ENCODE data around the gene ATR. TPM values are rescaled to one million over a fixed set of nuclear protein-coding genes. Genes with fewer than 3 reads are reported as not detected.

Gene ATR
- total and polyA plus RNA-seq, 8 donors = 8.2 to 16.6 (median 11.3) TPM

DNA sequence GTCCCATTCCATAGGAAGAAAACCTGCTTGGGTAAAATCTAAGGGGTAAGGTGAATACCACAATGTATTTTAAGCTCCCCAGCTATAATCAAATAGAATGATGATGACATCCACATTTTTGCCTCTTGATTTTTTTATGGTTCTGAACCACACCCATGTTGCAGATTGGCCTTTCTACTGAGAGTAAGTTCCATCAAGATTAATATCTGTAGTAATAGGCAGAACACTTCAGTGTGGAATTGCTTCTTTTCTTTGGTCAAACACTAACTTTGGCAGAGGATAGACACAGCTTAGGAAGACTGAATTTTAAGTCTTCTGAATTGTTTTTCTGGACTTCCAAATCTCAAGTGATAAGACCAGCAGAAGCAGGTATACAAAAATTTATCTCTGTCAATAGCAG lies 44.7 kb upstream of the ATR start:
- Histone ChIP-seq H3K9me3 (no peaks in the 10 kb centered on the region), H3K27ac (no peak overlapping the region), H3K4me1 (peaks cover 0 to 7% (median 0%) of the 10 kb centered on the region in 3 donors), H3K4me3 (no peak overlapping the region), H3K36me3 (no peaks in the 10 kb centered on the region), H3K27me3 (no peaks in the 10 kb centered on the region)
- DNase-seq = no peak
- TF ChIP-seq, protein P1, sequence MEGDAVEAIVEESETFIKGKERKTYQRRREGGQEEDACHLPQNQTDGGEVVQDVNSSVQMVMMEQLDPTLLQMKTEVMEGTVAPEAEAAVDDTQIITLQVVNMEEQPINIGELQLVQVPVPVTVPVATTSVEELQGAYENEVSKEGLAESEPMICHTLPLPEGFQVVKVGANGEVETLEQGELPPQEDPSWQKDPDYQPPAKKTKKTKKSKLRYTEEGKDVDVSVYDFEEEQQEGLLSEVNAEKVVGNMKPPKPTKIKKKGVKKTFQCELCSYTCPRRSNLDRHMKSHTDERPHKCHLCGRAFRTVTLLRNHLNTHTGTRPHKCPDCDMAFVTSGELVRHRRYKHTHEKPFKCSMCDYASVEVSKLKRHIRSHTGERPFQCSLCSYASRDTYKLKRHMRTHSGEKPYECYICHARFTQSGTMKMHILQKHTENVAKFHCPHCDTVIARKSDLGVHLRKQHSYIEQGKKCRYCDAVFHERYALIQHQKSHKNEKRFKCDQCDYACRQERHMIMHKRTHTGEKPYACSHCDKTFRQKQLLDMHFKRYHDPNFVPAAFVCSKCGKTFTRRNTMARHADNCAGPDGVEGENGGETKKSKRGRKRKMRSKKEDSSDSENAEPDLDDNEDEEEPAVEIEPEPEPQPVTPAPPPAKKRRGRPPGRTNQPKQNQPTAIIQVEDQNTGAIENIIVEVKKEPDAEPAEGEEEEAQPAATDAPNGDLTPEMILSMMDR (IDR thresholded peaks at IDR 0.05) = no peak
- intact Hi-C loops (cut with DNase I) = no loop called here
- FAIRE-seq = no peak
- ATAC-seq = no peak

DNA sequence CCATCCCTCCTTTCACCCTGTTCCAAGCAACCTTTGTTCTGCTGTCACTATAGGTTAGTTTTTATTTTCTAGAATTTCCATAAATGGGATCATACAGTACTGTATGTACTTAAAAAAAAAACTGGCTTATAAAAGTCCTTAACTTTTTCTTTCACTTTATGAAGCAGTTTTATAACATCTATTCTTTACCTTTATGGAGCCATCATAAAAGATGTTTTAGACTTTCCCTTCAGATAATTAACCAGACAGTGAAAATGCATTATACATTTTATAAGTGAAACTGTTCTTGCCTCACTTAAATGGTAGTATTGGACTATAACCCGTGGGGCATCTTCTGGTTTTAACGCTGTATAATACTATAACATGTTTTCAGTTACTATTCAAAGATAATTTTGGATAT lies 43.9 kb upstream of the ATR start:
- ATAC-seq = no peak
- H3K27me3 ChIP-seq = no peaks in the 10 kb centered on the region
- no peaks in the 10 kb centered on the region for H3K9me3 ChIP-seq
- DNase-seq = no peak
- H3K27ac ChIP-seq = no peak overlapping the region
- no peak overlapping the region for H3K4me3 ChIP-seq
- peaks cover 0 to 7% (median 0%) of the 10 kb centered on the region in 3 donors for H3K4me1 ChIP-seq
- intact Hi-C loops (cut with DNase I) = no loop called here
- H3K36me3 ChIP-seq = no peaks in the 10 kb centered on the region
- FAIRE-seq = peak; percentile 95
- 85 to 88% methylated on average over 2 of the region's 2 CpGs for WGBS, 2 donors
- TF ChIP-seq, protein P1 (IDR thresholded peaks at IDR 0.05) = no peak

DNA sequence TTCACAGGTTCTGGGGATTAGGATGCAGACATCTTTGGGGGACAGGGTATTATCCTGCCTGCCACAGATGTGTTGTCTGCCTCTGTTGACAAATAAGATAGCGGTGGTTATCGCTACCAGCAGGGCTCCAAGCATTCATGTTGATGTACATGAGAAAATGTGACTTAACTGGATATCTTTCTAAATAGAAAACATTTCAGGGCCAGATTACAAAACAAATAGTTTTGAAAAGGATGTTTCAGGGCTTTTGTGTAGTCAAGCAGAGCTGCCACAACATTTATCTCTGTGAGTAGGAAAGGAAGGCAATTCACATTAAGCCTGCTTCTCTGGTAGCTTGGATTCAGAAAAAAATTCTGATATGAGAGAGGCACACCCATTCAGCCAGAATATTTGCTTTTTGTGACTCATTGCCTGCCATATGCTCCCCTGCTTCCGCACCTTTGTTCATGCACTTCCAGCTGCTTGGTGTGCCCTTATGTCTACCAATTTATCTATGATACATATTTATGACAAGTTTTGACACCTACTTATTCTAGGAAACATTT lies 40.5 kb upstream of the ATR start:
- peak in 1 of 6 donors; percentile 22 for DNase-seq
- WGBS, 2 donors = 79 to 84% methylated on average over 3 of the region's 3 CpGs
- peak; percentile 60 to 94 (median 84) for ATAC-seq
- Histone ChIP-seq H3K9me3 (no peaks in the 10 kb centered on the region), H3K27me3 (no peaks in the 10 kb centered on the region), H3K4me3 (no peak overlapping the region), H3K36me3 (no peaks in the 10 kb centered on the region), H3K4me1 (peaks cover 0 to 7% (median 0%) of the 10 kb centered on the region in 3 donors), H3K27ac (peak overlapping the region in 1 of 4 donors; percentile 5)
- TF ChIP-seq, protein P1 (IDR thresholded peaks at IDR 0.05) = no peak
- intact Hi-C loops (cut with DNase I) = no loop called here
- no peak for FAIRE-seq

DNA sequence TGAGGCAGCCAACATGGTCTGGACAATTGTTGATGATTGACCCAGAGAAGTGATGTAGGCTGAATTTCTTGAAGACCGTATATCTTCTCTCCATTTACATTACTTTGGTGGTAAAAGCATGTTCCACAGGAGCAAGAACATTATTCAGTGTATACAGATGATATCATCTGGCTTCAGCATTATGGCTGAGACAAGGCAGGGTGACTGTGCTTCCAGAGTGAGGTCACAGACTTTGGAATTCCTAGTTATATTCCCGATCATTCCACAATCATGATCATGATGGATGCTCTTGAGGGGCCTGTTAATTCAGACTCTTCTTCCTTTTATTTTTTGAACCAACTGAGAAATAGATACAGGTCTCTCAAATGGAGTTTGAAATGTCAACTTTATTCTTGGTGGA lies 36.6 kb upstream of the ATR start:
- Histone ChIP-seq H3K9me3 (no peaks in the 10 kb centered on the region), H3K27me3 (no peaks in the 10 kb centered on the region), H3K4me3 (no peak overlapping the region), H3K27ac (no peak overlapping the region), H3K4me1 (peaks cover 0 to 7% (median 0%) of the 10 kb centered on the region in 3 donors), H3K36me3 (no peaks in the 10 kb centered on the region)
- ATAC-seq (no peak), FAIRE-seq (no peak), DNase-seq (no peak)
- TF ChIP-seq, protein P1 (IDR thresholded peaks at IDR 0.05) = no peak
- intact Hi-C loops (cut with DNase I) = no loop called here
- WGBS, 2 donors = 92 to 97% methylated on average over 2 of the region's 2 CpGs

DNA sequence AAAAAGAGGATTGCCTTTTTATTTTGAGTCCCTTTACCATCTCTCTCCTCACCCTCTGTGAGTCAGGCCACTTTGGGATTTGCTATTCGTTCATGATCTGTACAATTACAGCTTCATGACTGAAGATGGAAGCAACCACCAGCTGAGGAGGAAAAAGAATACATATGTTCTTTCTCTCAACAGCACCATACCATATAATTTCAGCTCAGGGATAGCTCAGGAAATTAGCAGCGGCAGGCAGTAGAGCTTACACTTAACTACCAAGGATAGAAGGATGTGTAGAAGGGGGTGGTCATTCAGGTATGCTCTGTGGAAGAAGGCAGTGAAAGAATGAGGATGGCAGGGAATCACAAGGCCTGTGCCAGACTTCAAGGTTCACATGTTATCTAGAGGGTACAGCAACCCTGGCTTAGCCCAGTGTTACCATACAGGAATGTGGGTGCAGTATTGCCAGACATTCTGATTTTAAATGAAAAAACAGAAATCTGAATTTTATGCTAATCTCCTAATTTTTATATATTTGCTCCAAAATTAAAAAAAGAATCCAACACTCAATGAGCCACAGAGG lies 35.6 kb upstream of the ATR start:
- no peak for ATAC-seq
- TF ChIP-seq, protein P1 (IDR thresholded peaks at IDR 0.05) = no peak
- no peak for FAIRE-seq
- H3K36me3 ChIP-seq = no peaks in the 10 kb centered on the region
- H3K4me1 ChIP-seq = peaks cover 0 to 6% (median 0%) of the 10 kb centered on the region in 3 donors
- H3K4me3 ChIP-seq = no peak overlapping the region
- no peaks in the 10 kb centered on the region for H3K9me3 ChIP-seq
- H3K27ac ChIP-seq = no peak overlapping the region
- H3K27me3 ChIP-seq = no peaks in the 10 kb centered on the region
- intact Hi-C loops (cut with DNase I) = no loop called here
- no peak for DNase-seq
- WGBS, 2 donors = 92% methylated on average over 2 of the region's 2 CpGs
